GM19023 (cell line): ENCODE results near the gene EMX1.

Source experiments
- ATAC-seq: cut with Tn5 transposase; IDR thresholded peaks from one replicate; pipeline ENCODE4 v1.9.1; 2021; ENCODE audit warnings: mild to moderate bottlenecking, moderate library complexity; ENCODE audit not compliant: unreplicated experiment

Gene EMX1

DNA sequence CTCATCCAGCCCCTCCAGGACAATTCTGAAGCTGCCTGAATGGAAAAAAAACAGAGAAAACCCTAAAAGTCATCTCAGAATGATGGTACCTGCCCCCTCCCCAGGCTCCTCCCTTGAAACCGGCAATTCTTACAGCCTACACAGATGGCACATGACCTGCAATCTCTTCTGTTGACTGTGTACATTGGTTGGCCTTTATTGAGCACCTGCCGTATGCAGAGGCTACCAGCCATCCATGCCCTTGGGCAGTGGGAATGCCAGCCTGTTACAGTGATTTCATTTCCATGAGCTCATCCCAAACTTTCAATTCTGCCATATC is 57.1 kb downstream of the EMX1 start:
- no peak for ATAC-seq

DNA sequence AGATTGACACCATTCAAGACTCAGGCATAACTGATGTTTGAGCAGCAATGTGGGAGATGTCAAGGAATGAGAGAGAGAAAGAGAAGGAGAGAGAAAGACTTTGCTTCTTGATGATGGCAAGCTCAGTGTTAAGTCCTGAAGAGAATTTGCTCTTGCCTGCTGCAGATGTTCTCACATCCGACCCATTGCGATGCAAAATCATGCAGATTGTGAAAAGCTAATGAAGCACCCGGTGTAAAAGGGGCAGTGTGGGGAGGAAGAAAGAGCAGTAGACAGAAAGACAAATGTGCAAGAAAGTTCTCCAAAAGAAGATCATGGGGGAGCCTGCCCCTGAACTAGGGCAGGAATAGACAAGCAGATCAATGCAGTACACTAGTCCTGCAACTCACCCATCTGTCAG is 57.7 kb downstream of the EMX1 start:
- ATAC-seq = no peak

GRCh38 chr2:72979896-72980295 is 62.6 kb downstream of the EMX1 start:
- no peak for ATAC-seq

- ATAC-seq = no peak
Observed at GRCh38 chr2:72980535-72981217, 63.4 kb downstream of the EMX1 start.

GRCh38 chr2:72981536-72981935 is 64.2 kb downstream of the EMX1 start:
- no peak for ATAC-seq

DNA sequence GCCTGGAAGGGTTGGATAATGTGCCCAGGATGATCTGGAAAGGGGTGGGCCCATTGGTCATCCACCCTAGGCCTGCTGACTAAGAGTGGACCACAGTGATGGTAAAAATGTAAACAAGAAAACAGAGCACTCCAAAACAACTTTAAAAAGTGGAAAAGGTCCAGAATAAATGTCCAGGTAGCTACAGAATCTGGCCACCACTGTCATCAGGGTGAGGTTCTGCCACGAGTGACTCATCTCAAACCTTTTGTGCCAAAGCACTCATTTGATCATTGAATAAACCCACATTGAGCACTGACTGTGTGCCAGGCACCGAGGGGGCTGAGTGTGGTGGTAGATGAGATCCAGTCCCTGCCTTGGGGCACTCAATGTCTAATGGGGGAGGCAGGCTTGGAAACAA is 64.9 kb downstream of the EMX1 start:
- no peak for ATAC-seq

DNA sequence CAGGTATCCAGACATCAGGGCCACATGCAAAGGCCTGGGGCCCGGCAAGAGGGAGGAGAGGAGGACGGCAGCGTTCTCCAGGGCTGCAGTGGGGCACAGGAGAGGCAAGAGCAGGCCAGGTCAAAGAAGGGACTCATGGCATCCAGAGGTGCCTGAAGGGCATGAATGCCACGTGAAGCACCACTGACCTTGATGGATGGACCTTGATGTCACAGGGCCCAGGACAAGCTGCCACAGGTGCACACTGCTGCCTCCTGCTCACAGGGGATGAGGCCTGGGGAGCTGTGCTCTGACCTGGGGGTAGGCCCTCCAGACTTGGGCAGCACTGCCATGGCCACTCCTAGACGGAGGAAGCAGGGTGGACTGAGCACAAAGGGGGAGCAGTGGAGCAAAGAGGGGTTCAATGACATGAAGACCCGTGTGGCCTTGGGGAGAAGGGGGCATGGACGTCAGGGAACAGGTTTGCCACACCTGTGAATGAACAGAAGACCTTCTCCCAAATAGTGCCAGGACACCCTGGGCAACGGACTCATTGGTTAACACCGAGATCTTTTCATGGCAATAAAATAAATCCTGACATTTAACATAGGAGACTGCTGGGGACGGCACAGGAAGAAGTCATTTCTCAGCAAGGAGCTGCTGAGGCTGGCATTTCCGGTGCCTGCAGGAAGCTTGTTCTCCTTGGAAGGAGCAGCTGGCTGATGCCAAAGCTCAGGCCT is 65.6 kb downstream of the EMX1 start:
- ATAC-seq = no peak

DNA sequence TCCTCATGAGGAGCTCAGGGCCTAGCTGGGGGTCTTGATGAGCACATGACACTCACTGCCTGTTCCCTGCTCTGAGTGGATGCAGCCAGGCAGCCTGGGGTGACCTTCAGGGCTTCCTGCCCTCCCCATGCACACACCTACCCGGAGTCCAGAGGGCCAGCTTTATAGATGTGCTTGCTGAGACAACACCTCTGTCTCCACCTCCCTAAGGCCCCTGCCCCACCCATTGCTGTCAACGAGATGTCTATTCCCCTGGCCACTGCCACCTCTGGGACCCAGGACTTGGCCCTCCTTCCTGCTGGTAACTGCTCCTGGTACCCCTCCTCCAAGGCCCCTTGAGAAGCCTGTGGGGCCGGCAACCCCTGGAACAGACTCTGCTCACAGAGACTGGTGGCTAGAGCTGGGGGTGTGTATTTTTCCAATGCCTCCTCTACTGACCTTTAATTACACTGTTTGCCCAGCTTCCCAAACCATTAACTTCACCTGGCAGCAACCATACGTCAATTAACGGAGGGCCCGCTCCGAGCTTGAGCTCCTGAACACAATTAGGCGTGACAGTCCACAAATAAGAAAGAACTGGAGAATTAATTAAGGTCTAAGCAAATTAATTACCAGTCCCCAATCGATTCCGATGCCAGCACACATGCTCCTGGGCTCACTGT is 66.3 kb downstream of the EMX1 start:
- ATAC-seq = no peak

- ATAC-seq = no peak
Observed at GRCh38 chr2:72984172-72984671, 66.9 kb downstream of the EMX1 start.
